KBM-7 (cell line): ENCODE measurements around the gene FBN2.

Experiments used
- DNase-seq: peaks from one replicate; pipeline ENCODE4 v3.0.0-alpha.2; 2015
- in situ Hi-C: fragments of 300-500 bp; cut with MboI; formaldehyde crosslinking; loops from 2 replicates; pipeline ENCODE4 v1.14.3; 2020; ENCODE audit warnings: low sequenced_read_pairs, low pct_unique_long_range_greater_than_20kb, mixed read lengths

The FBN2 gene

DNA sequence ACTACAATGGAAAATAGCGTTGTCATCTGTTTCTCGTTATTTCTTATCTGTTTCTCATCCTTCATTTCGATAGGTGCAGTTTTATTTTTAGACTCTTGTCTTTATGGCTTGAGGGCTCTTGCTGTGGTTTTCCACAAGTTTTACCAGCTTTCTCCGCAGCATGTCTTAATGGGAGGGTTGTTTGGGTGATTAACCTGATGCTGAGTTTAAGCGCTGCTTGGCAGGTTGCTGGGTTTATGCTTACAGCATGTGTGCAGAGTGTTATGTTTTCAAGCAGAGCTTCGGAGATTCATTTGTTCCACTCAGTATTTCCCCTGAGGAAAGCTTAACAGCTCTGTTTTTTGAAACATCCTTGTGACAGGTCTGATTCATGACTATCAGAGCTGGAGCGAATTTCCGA lies 300.5 kb downstream of the FBN2 start:
- DNase-seq, result no peak
- in situ Hi-C loops, result no loop called here

DNA sequence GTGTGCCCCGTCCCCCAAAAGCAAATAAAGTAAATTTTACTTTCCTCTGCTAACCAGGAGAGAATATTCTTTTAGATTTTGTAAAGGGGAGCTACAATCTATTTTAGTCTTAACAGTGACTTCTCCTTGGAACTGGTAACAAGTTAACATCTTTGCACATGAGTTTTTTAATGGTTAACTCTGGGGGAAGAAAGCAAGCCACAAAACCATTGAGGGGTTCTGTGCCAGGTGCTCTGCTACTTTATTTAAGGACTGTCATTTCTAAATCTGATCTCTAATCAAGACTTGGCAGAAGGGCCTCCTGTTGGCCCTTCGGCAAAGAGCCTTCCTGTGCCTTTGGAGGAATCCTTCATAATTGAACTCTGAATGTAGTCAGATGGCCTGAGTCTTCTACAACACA lies 301.0 kb downstream of the FBN2 start:
- in situ Hi-C loops, result no loop called here

DNA sequence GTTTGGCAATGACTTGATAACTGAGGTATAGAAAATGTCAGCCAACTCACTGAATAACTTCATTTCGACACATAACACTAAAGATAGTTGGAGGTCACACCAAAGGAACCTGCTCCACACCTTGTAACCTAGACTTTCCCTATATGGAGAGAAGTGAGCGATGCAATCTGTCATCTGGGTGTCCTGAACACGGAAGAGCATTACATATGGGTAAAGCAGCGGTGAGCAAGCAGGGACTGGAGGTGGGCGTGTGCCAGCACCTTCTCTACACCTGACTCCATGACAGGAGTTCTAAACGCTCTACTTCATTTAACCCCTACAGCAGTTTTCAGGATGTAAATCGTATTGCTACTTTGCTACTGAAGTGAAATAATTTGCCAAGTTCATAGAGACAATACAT lies 301.7 kb downstream of the FBN2 start:
- in situ Hi-C loops, result no loop called here

More for the DNA sequence above, 301.0 kb downstream of the FBN2 start:
- DNase-seq, result no peak

DNA sequence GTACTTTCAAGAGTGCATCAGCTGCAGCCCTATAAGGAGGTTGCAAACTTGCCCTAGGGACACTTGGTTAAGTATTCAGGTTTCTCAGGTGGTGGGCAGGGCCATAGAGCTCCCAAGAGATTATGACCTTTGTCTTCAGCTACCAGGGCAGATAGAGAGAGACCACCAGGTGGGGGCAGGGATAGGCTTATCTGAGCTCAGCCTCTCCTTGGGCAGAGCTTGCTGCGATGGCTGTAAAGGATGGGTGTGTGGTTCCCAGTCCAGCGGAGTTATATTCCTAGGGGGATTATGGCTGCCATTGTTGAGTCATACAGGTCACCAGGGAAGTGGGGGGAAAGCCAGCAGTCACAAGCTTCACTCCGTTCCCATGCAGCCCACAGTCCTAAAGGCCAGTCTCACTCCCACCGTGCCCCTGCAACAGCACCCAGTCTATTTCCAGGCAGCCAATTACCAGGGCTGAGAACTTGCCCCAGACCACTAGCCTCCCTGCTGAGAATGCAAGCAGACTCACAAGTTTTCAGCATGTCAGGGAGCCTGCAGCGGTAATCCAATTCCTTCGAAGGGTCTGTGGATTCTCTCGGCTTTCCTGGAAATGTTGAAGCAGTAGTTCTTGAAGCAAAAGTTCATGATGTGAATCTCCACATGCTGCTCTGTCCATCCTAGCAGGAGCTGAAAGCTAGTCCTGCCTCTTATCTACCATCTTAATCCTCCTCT lies 303.0 kb downstream of the FBN2 start:
- in situ Hi-C loops, result no loop called here
- no peak for DNase-seq

More for the DNA sequence above, 301.7 kb downstream of the FBN2 start:
- no peak for DNase-seq

DNA sequence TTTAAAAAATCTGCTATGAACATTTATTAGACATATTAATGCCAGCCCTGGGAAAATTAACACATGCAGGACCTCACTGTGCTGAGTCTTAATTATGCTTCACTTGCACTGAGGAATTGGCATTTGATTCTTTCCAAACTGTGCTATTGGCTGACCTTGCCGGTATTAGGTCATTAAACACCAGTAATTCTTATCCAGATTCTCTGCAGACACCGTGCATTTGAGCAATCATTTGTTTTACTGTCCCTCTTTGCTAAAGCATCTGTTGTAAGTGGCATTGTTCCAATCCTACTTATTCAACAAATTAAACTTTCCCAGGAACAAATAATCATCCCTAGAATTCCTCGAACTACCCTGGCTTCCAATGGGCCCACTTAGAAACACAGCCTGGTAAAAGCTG lies 309.5 kb downstream of the FBN2 start:
- DNase-seq, result no peak
- in situ Hi-C loops, result no loop called here

DNA sequence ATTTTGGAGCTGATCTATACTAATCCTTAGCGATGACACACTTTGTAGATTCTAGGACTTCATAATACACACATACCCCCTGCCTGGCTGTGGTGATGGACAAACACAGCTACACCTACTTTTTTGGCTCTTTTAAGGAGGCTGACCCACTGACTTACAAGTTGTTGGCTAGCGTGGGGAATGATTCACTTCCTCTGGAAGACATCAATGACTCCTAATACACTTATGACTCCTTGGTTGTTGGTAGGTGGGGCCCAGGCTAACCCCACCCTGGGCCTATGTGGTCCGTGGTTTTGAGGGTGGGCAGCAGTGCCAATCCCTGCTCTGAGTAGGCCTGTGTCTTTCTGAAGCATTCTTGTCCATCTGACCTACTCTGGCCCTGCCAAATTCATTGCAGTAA lies 310.0 kb downstream of the FBN2 start:
- in situ Hi-C loops, result no loop called here

DNA sequence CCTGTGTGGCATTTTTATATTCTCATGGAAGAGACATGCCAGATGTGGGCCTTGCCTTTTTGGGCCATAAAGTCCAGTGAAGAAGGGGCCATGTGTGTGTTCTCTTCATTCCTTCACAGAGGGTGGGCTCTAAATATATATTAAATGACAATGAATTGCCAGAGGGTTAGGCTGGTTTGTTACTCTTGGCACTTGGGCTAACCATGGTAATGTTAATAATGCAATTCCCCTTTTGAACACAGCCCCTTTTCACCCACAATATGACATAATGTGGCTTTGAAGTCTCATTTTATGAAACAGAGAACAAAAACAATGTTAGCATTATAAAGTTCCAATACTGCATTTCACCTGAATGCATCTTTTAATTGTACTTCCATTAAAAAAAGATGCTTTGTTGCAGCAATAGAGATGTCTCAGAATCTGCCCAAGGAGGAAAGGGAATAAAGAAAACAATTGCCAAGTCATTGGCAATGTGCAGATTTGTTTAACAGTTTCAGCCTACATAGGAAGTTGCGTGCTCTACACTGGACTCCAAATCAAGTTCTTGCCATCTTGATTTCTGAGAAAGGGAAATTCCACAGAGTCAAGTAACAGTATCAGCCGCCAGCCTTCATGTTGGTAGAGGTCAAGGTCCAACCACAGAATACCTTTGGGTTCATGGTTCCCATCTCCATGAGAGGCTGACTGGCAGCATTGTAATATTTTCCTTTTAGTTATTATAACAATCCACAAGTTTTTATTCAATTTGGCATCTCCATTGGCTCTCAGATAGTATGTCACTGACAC lies 312.6 kb downstream of the FBN2 start:
- in situ Hi-C loops, result no loop called here
- DNase-seq, result no peak

More for the DNA sequence above, 310.0 kb downstream of the FBN2 start:
- DNase-seq, result no peak

DNA sequence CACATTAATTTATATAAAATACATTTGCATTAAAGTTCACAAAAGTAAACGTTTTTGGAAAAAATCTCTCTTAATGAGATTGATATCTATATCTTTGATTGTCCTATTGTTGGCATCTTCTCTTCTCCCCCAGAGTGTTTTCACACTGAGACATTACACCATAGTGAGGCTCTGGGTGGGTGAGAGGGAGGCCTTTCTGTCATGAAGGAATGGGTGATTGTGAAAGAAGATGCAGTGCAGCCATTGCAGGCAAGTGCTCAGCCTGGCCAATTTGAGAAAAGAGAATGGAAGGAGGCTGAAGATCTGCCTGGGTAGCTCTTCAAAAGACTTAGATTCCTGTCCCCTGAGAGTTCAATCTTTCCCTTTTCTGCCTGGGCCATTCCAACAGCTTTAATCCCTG lies 313.7 kb downstream of the FBN2 start:
- no peak for DNase-seq
- in situ Hi-C loops, result loop anchor here (25.0 kb wide), 4 partner anchors 288 to 613 kb away; no protein-coding TSS in a partner anchor

DNA sequence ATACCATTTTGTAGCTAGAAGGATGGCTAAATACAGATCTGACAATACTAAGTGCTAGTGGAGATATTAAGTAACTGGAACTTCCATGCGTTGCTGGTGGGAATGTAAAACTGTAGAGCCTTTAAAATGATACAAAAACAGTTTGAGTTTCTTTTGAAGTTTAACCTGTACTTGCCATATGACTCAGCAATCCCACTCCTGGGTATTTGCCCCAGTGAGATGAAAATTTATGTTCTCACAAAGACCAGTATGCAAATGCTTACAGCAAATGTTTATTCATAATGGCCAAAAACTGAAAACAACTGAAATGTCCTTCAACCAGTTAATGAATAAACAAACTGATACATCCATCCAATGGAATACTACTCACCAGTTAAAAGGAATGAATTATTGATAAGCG lies 317.2 kb downstream of the FBN2 start:
- DNase-seq, result no peak
- in situ Hi-C loops, result loop anchor here (25.0 kb wide), 4 partner anchors 291 to 616 kb away; no protein-coding TSS in a partner anchor

DNA sequence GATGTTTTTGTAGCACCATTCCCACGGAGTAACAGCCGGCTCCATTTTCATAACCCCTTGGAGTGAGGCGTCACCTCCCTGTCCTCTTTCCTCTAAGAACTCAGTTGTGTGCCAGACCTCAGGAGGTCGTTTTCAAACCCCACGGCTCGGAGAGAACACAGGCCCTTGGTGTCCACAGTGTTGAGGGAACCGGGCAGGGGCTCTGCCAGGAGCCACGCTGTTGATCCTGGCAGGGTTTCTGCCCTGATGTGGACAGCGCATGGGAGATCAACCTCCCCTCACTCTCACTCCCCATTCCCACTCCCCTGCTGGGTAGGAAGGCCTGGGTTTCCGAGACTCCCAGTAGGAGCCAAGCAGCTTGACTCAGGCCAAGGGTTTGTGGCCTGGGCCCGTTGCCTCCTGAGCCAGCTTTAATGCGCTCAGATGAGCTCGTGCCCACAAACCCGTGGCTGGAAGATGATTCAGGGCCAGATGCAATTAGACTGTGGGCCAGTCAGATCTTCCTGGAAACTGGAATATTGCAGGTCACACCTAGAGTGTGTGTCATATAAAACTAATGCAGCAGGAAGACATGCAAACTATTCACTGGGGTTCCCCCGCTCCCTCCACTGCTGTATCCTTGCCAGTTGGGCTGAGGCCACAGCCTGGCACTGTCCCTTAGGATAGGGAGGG lies 321.0 kb downstream of the FBN2 start:
- in situ Hi-C loops, result loop anchor here (25.0 kb wide), 4 partner anchors 295 to 620 kb away; no protein-coding TSS in a partner anchor
- no peak for DNase-seq

DNA sequence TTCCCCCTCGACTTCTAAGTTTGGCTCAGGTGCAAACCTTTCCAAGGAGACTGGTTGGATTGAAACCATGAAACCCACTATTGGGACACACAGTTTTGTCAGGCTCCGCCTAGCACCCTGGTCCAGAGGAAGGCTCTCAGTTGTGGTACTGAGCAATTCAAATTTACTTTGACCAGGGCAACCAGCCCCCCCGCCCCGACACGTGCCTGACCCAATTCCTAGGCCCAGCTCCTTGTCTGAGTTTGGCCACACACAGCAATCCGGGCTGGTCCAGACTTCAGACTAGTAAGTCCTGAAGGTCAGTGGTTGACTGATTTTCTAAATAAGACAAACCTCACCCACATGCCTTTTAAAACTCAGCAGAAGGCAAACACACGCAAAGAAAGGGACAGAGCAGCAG lies 321.8 kb downstream of the FBN2 start:
- in situ Hi-C loops, result loop anchor here (25.0 kb wide), 4 partner anchors 296 to 621 kb away; no protein-coding TSS in a partner anchor
- no peak for DNase-seq

DNA sequence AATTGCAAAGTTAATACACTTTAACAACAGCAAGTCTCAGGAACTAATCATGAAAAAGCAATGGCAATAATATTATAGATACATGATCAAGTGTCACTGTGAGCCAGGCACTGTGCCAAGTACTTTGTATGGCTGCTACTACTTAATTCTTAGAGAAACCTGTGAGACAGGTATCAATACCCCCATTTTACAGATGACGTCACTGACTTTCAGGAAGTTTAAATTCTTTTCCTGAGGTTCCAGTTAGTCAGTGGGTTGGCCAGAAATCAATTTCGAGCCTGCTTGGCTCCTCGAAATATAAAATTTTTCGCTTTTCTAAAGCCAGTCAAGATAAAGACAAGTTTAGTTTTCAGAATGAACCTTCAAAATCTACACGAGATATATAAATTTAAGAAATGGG lies 324.2 kb downstream of the FBN2 start:
- in situ Hi-C loops, result loop anchor here (25.0 kb wide), 4 partner anchors 298 to 623 kb away; no protein-coding TSS in a partner anchor

DNA sequence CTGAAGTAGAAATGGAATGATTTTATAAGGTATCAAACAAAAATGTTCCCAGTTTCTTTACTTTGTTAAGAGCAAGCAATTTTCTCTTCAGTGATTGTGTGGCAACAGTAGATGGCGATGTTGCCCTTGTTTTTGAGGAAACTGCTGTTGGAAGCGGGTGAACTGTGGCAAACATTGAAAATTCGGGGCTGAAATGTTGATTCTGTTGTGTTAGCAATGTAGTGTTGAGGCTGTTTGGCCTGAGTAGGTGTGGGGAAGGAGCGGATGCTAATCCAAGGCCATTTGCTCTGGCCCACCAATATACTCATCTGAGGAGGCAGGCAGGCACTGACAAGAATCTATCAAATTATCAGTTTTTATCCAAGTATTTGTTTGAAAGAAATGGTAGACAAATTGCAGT lies 324.7 kb downstream of the FBN2 start:
- in situ Hi-C loops, result loop anchor here (25.0 kb wide), 4 partner anchors 299 to 624 kb away; no protein-coding TSS in a partner anchor
- peak; percentile 61 for DNase-seq

More for the DNA sequence above, 324.2 kb downstream of the FBN2 start:
- no peak for DNase-seq

DNA sequence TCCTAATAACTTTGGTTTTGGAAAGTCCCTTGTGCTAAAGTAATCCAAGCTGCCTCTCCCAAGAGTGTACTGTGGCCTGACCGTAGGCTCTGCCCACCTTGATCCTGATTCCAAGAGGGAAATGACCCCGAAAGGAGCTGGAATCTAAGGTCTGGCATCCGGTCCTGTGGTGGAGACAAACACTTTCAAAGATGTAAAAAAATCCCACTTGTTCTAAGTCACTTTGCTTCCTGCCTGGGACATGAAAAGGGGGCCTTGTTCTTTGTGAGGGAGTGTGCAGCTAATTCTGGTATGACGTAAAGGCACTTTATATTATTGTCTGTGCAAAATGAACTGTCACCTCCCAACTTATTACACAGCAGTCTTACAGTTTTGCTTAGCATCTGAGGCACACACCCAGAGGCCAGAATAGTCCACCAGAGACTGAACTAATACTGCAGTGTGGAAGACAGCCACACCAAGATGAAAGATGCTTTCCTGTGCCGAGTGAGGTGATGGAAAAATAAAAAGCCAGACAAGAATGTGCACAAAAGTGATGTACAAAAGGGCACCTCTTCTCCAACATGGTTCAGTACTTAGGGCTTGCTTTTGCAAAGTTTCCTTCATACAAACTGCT lies 325.7 kb downstream of the FBN2 start:
- no peak for DNase-seq
- in situ Hi-C loops, result loop anchor here (25.0 kb wide), 4 partner anchors 300 to 625 kb away; no protein-coding TSS in a partner anchor

DNA sequence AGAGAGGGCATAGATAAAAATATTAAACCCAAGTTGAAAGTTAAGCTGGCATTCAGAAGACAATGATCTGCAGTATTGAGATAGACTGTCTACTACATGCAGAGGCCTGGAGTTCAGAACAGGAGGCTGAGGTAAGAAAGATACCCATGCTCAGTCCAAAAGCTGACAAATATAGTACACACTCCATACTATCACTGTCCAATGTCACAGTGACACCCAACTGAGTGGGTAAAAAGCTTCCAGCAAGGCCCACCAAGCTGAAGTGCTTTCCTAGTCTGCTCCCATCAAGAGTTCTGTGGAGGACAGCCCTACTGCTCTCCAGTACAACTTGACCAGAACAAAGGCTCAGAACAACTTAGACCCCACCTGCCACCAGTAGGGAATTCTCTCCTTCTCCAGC lies 329.6 kb downstream of the FBN2 start:
- no peak for DNase-seq
- in situ Hi-C loops, result loop anchor here (10.0 to 25.0 kb wide), 5 partner anchors 304 to 644 kb away; no protein-coding TSS in a partner anchor
